Fibroblast of the aortic adventitia (primary cell): ENCODE results near the gene PROM1. TPM values are rescaled to one million over a fixed set of nuclear protein-coding genes. Genes with fewer than 3 reads are reported as not detected.

Source experiments
- DNase-seq: peaks from one replicate; pipeline ENCODE4 v3.0.0-alpha.2; 2010; ENCODE audit warnings: low read depth
- H3K4me3 ChIP-seq: 2 replicates; pipeline ENCODE4 v1.5.1; 2011; ENCODE audit warnings: low read depth, mild to moderate bottlenecking, control low read depth, low read length, moderate library complexity
- CTCF ChIP-seq: IDR thresholded peaks from 2 replicates; pipeline ENCODE4 v1.5.1; 2011; ENCODE audit warnings: mild to moderate bottlenecking, low read length, control low read depth, inconsistent platforms; ENCODE audit not compliant: insufficient read depth
- total RNA-seq: library from RNA; depleted of rRNA; stranded (reverse); fragments of >200 nt; gene quantifications from 2 replicates; pipeline ENCODE4 v1.2.3, GENCODE V29; 2012; ENCODE audit warnings: low replicate concordance

Gene PROM1
- total RNA-seq = under 0.01 TPM in 1 of 2 replicates, not detected in the other

- TF ChIP-seq CTCF = no peak
- no peak within 1 kb of the TSS for H3K4me3 ChIP-seq
- no peak for DNase-seq
These were observed at the start of gene PROM1 for GRCh38 chr4:16083241-16084191. TSS of gene PROM1 (minus strand) at chr4:16084023. CDS start at chr4:16075906, 8,117 bp downstream.

- H3K4me3 ChIP-seq = no peak overlapping the region
- TF ChIP-seq CTCF = no peak
- DNase-seq = no peak
These were observed 49.6 kb upstream of the PROM1 start for GRCh38 chr4:16133406-16133805.

- H3K4me3 ChIP-seq = no peak overlapping the region
- TF ChIP-seq CTCF = no peak
- DNase-seq = no peak
These were observed 47.5 kb upstream of the PROM1 start for GRCh38 chr4:16131293-16131692.

GRCh38 chr4:16129336-16129735 lies 45.5 kb upstream of the PROM1 start:
- DNase-seq = no peak
- H3K4me3 ChIP-seq = no peak overlapping the region
- no peak for TF ChIP-seq CTCF

- no peak for TF ChIP-seq CTCF
- DNase-seq = no peak
- H3K4me3 ChIP-seq = no peak overlapping the region
These were observed 42.9 kb upstream of the PROM1 start for GRCh38 chr4:16126714-16127113.

- no peak for TF ChIP-seq CTCF
- DNase-seq = no peak
- no peak overlapping the region for H3K4me3 ChIP-seq
These were observed 42.0 kb upstream of the PROM1 start for GRCh38 chr4:16125571-16126445.
